Measurements from ENCODE around the gene PCDHGA1. TPM values are rescaled to one million over a fixed set of nuclear protein-coding genes. Genes with fewer than 3 reads are reported as not detected.

The PCDHGA1 gene
- total and polyA plus RNA-seq, 9 of the 15 experiments (the other 6 are each of a cell fraction or from before 2014, with no cell fraction given) = 0.05 to 0.26 (median 0.18) TPM; not detected in 2

DNA sequence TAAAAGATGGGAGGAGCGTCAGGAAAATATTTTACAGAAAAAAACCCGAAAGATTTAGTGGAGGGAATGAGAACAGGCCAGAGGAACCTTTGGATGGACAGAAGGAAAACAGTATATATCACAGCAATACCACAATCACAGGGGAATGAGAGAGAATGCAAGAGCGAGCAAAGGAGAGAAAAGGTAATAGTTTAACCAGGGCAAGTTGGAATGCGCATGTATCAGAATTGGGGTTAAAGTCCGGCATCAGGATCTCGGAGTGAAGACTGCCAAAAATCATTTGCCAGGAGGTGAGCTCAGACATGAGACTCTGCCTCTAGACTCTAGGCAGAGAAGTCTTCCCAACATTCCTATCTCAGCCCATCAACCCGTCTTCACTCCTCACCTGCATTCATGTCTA is 195.3 kb downstream of the PCDHGA1 start:
- H3K79me2 ChIP-seq (ENCODE audit: control insufficient read depth, insufficient read depth, low read length) = no peaks in the 10 kb centered on the region
- no peak overlapping the region for H3K4me3 ChIP-seq

DNA sequence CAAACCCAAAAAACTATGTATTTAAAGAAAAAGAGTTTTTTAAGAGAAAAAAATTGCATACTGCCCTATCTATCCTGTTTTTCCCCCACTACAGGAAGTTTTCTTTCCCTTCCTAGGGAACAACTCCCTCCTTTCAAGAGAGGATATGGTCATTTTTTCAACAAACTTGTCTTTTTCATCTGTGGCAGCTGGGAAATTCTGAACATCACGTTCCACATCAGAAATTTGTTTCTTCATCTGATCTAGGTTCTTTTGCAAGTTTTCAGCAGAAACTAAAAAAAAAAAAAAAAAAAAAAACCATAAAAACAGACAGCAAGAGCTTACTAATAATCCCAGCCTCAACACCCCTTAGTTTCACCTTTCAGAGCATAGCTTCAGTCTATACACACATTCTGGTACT is 197.1 kb downstream of the PCDHGA1 start:
- WGBS (ENCODE audit: insufficient coverage, low coverage, missing lambda C conversion rate) = 69% methylated on average over 1 of the region's 1 CpG
- ChIA-PET CTCF (ENCODE audit: low intra/inter-chr PET ratio) (no interaction called here), POLR2A (no interaction called here)
- Histone ChIP-seq H3K4me3 (no peak overlapping the region), H3K27ac (ENCODE audit: extremely low read depth, low read depth, low read length) (no peak overlapping the region), H3K4me2 (ENCODE audit: insufficient read depth, low read length) (no peak overlapping the region), H3K9me3 (replicated peaks; ENCODE audit: control insufficient read depth, insufficient read depth, low read depth, low read length) (no peaks in the 10 kb centered on the region), H2AFZ (ENCODE audit: low read depth, low read length) (no peak overlapping the region), H3K4me1 (replicated peaks in 1 of 2; ENCODE audit: control insufficient read depth in 2 of 2, insufficient read depth in 2 of 2, low read length in 2 of 2) (peaks cover 0 to 2% of the 10 kb centered on the region in 2 experiments; a peak in 1 of 5 replicates), H3K79me2 (ENCODE audit: control insufficient read depth, insufficient read depth, low read length) (no peaks in the 10 kb centered on the region), H4K20me1 (replicated peaks; ENCODE audit: control insufficient read depth, insufficient read depth, low read length) (no peaks in the 10 kb centered on the region; the same call in 1 of the 2 replicates), H3K36me3 (ENCODE audit: control insufficient read depth, insufficient read depth, low read length) (peaks cover 99% of the 10 kb centered on the region), H3K27me3 (ENCODE audit: control insufficient read depth in 2 of 2, insufficient read depth in 2 of 2, low read length in 2 of 2) (no peaks in the 10 kb centered on the region), H3K9me1 (ENCODE audit: control insufficient read depth, insufficient read depth, low read length) (no peaks in the 10 kb centered on the region), H3K9ac (ENCODE audit: insufficient read depth in 1 of 2, low read depth in 2 of 2, low read length in 2 of 2) (no peak overlapping the region)
- ATAC-seq (no peak), DNase-seq (ENCODE audit: extremely low read depth in 1 of 4, low spot score in 3 of 4) (no peak), FAIRE-seq (no peak)
- no TSS peak for BruUV-seq (replicated peaks)
- intact Hi-C loops (cut with micrococcal nuclease) (no loop called here), in situ Hi-C loops (cut with MboI) (no loop called here)
- TF ChIP-seq CAMTA2 (CRISPR knock-in tag; conservative IDR thresholded peaks at IDR 0.05) (no peak), HEY1 (CRISPR knock-in tag; IDR thresholded peaks at IDR 0.05; ENCODE audit: borderline replicate concordance) (no peak), RFX1 (IDR thresholded peaks at IDR 0.05) (no peak), NCOA4 (IDR thresholded peaks at IDR 0.05; ENCODE audit: partially characterized antibody) (no peak), ASH1L (IDR thresholded peaks at IDR 0.05; ENCODE audit: borderline replicate concordance, low read depth, partially characterized antibody) (no peak), ZBTB1 (CRISPR knock-in tag; IDR thresholded peaks at IDR 0.05; ENCODE audit: borderline replicate concordance, low read depth) (no peak)
- TF ChIP-seq, protein P1, sequence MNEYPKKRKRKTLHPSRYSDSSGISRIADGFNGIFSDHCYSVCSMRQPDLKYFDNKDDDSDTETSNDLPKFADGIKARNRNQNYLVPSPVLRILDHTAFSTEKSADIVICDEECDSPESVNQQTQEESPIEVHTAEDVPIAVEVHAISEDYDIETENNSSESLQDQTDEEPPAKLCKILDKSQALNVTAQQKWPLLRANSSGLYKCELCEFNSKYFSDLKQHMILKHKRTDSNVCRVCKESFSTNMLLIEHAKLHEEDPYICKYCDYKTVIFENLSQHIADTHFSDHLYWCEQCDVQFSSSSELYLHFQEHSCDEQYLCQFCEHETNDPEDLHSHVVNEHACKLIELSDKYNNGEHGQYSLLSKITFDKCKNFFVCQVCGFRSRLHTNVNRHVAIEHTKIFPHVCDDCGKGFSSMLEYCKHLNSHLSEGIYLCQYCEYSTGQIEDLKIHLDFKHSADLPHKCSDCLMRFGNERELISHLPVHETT (CRISPR knock-in tag; conservative IDR thresholded peaks at IDR 0.05 in 1 of 2, IDR thresholded peaks at IDR 0.05 in 1 of 2) = no peak
- TF ChIP-seq, protein P2, sequence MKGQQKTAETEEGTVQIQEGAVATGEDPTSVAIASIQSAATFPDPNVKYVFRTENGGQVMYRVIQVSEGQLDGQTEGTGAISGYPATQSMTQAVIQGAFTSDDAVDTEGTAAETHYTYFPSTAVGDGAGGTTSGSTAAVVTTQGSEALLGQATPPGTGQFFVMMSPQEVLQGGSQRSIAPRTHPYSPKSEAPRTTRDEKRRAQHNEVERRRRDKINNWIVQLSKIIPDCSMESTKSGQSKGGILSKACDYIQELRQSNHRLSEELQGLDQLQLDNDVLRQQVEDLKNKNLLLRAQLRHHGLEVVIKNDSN (CRISPR knock-in tag; IDR thresholded peaks at IDR 0.05) = no peak
- TF ChIP-seq, protein P3, sequence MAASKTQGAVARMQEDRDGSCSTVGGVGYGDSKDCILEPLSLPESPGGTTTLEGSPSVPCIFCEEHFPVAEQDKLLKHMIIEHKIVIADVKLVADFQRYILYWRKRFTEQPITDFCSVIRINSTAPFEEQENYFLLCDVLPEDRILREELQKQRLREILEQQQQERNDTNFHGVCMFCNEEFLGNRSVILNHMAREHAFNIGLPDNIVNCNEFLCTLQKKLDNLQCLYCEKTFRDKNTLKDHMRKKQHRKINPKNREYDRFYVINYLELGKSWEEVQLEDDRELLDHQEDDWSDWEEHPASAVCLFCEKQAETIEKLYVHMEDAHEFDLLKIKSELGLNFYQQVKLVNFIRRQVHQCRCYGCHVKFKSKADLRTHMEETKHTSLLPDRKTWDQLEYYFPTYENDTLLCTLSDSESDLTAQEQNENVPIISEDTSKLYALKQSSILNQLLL (CRISPR knock-in tag; IDR thresholded peaks at IDR 0.05; ENCODE audit: borderline replicate concordance) = no peak

More for the DNA sequence above, 195.3 kb downstream of the PCDHGA1 start:
- TF ChIP-seq STAG1 (CRISPR knock-in tag; IDR thresholded peaks at IDR 0.05; ENCODE audit: borderline replicate concordance) (no peak), ZNF77 (CRISPR knock-in tag; IDR thresholded peaks at IDR 0.05) (no peak), ZNF586 (CRISPR knock-in tag; conservative IDR thresholded peaks at IDR 0.05) (no peak), GABPB1 (CRISPR knock-in tag; IDR thresholded peaks at IDR 0.05) (no peak)
- H3K27me3 ChIP-seq (ENCODE audit: control insufficient read depth in 2 of 2, insufficient read depth in 2 of 2, low read length in 2 of 2) = no peaks in the 10 kb centered on the region
- H2AFZ ChIP-seq (ENCODE audit: low read depth, low read length) = no peak overlapping the region
- DNase-seq (ENCODE audit: extremely low read depth in 1 of 4, low spot score in 3 of 4) = no peak
- H3K4me1 ChIP-seq (replicated peaks in 1 of 2; ENCODE audit: control insufficient read depth in 2 of 2, insufficient read depth in 2 of 2, low read length in 2 of 2) = peaks cover 0 to 9% of the 10 kb centered on the region in 2 experiments; a peak in 2 of 5 replicates
- in situ Hi-C loops (cut with MboI) = no loop called here
- no peak overlapping the region for H3K4me2 ChIP-seq (ENCODE audit: insufficient read depth, low read length)
- H4K20me1 ChIP-seq (replicated peaks; ENCODE audit: control insufficient read depth, insufficient read depth, low read length) = no peaks in the 10 kb centered on the region; the same call in 1 of the 2 replicates
- no peak for FAIRE-seq
- intact Hi-C loops (cut with micrococcal nuclease) = no loop called here
- no TSS peak for BruUV-seq (replicated peaks)
- 91% methylated on average over 6 of the region's 7 CpGs for WGBS (ENCODE audit: insufficient coverage, low coverage, missing lambda C conversion rate)
- H3K9me1 ChIP-seq (ENCODE audit: control insufficient read depth, insufficient read depth, low read length) = no peaks in the 10 kb centered on the region
- H3K36me3 ChIP-seq (ENCODE audit: control insufficient read depth, insufficient read depth, low read length) = peaks cover 99% of the 10 kb centered on the region
- no peak for ATAC-seq
- ChIA-PET POLR2A (no interaction called here), CTCF (ENCODE audit: low intra/inter-chr PET ratio) (interaction anchor here (0.7 to 1.8 kb wide), 5 partner anchors 123 to 202 kb away, joined by 3 to 7 read pairs (median 4); partner anchors contain the start of genes PCDHGA3 and PCDHGA9)
- no peaks in the 10 kb centered on the region for H3K9me3 ChIP-seq (replicated peaks; ENCODE audit: control insufficient read depth, insufficient read depth, low read depth, low read length)
- H3K27ac ChIP-seq (ENCODE audit: extremely low read depth, low read depth, low read length) = no peak overlapping the region
- H3K9ac ChIP-seq (ENCODE audit: insufficient read depth in 1 of 2, low read depth in 2 of 2, low read length in 2 of 2) = no peak overlapping the region

All from K562 (cell line).